HCT116 (cell line): ENCODE data around the gene PGC. TPM values are rescaled to one million over a fixed set of nuclear protein-coding genes. Genes with fewer than 3 reads are reported as not detected.

ENCODE experiments used
- ATAC-seq: fragments of 200-7000 bp; cut with Tn5 transposase; 2 replicates; pipeline ENCODE4 v1.9.1; 2020; ENCODE audit warnings: mild to moderate bottlenecking, moderate library complexity
- BruUV-seq: library from RNA; stranded (reverse); fragments of 400-500 nt; replicated peaks from 2 replicates; lab custom pipeline; 2021; lab: Mats Ljungman, UMichigan
- CTCF ChIA-PET: fragments of 300-600 bp; sonication (Branson Sonifier 250); formaldehyde crosslinking; loops from one replicate; lab custom pipeline; 2021; ENCODE audit warnings: antibody characterized with exemption; lab: Charles Lee
- POLR2A ChIA-PET: fragments of 300-600, 350-600 bp; sonication (Branson Sonifier 250); formaldehyde crosslinking; loops from one replicate; lab custom pipeline; 2021; ENCODE audit warnings: antibody characterized with exemption; lab: Charles Lee
- RAD21 ChIA-PET, 2 experiments: fragments of 300-600 bp; sonication (Branson Sonifier 250); formaldehyde crosslinking; loops; one replicate each; lab custom pipeline; 2023; ENCODE audit warnings: low total read pairs in 2 of 2; ENCODE audit not compliant: uncharacterized antibody in 2 of 2, unreplicated experiment in 2 of 2, low non-redundant PET in 1 of 2; lab: Charles Lee
- DNase-seq: peaks from one replicate; pipeline ENCODE4 v3.0.0-alpha.2; 2010; ENCODE audit warnings: low read depth, low spot score
- H2AFZ ChIP-seq: fragments of 200-600 bp; shearing (Covaris generic), sonication (generic); 2 replicates; pipeline ENCODE4 v1.6.1; 2017; ENCODE audit warnings: low read depth, mixed run types, mixed read lengths, antibody characterized with exemption, low read length; ENCODE audit not compliant: poor library complexity, severe bottlenecking
- H3K27ac ChIP-seq: 2 replicates; pipeline ENCODE4 v1.5.1; 2012; ENCODE audit warnings: low read depth, low read length
- H3K27me3 ChIP-seq: fragments of 200-600 bp; sonication (generic); 2 replicates; pipeline ENCODE4 v1.6.1; 2016; ENCODE audit warnings: mixed run types, low read length, mixed read lengths; ENCODE audit not compliant: insufficient read depth
- H3K36me3 ChIP-seq, 2 experiments: fragments of 200-500 bp in 1 of 2; fragments of 200-600 bp in 1 of 2; sonication (Bioruptor generic) in 1 of 2; sonication (generic) in 1 of 2; 2 replicates each; pipeline versions ENCODE4 v1.5.1 to v1.6.1; 2014 to 2016; ENCODE audit warnings: low read length in 2 of 2, inconsistent platforms in 1 of 2, mixed read lengths in 1 of 2, mixed run types in 1 of 2; ENCODE audit not compliant: insufficient read depth in 2 of 2, control insufficient read depth in 1 of 2
- H3K4me1 ChIP-seq, 2 experiments: fragments of 200-600 bp in 1 of 2; sonication (generic) in 1 of 2; 2 replicates each; pipeline versions ENCODE4 v1.5.1 to v1.6.1; 2012 to 2017; ENCODE audit warnings: low read length in 2 of 2, inconsistent platforms in 1 of 2, mild to moderate bottlenecking in 1 of 2, mixed read lengths in 1 of 2, mixed run types in 1 of 2, moderate library complexity in 1 of 2; ENCODE audit not compliant: insufficient read depth in 2 of 2, control insufficient read depth in 1 of 2
- H3K4me2 ChIP-seq: fragments of 200-600 bp; sonication (generic); 2 replicates; pipeline ENCODE4 v1.6.1; 2017; ENCODE audit warnings: mixed run types, low read length, mixed read lengths
- H3K4me3 ChIP-seq, 2 experiments: fragments of 200-600 bp in 1 of 2; sonication (generic) in 1 of 2; replicated peaks in 1 of 2; 2 replicates each; pipeline ENCODE4 v1.5.1; 2011 to 2016; ENCODE audit warnings: low read length in 2 of 2, control low read depth in 1 of 2, low read depth in 1 of 2, mild to moderate bottlenecking in 1 of 2, mixed read lengths in 1 of 2, mixed run types in 1 of 2
- H3K79me2 ChIP-seq: fragments of 200-600 bp; sonication (generic); 2 replicates; pipeline ENCODE4 v1.6.1; 2017; ENCODE audit warnings: mild to moderate bottlenecking, mixed run types, low read length, moderate library complexity, mixed read lengths; ENCODE audit not compliant: insufficient read depth
- H3K9ac ChIP-seq: fragments of 200-600 bp; sonication (generic); 2 replicates; pipeline ENCODE4 v1.6.1; 2016; ENCODE audit warnings: low read length, mixed read lengths
- H3K9me2 ChIP-seq: fragments of 200-600 bp; sonication (generic), shearing (Covaris generic); 2 replicates; pipeline ENCODE4 v1.6.1; 2017; ENCODE audit warnings: mixed run types, mild to moderate bottlenecking, moderate library complexity; ENCODE audit not compliant: insufficient read depth
- H3K9me3 ChIP-seq, 2 experiments: fragments of 200-500 bp in 1 of 2; fragments of 200-600 bp in 1 of 2; sonication (Bioruptor generic) in 1 of 2; sonication (generic) in 1 of 2; 2 replicates each; pipeline ENCODE4 v1.6.1; 2014 to 2017; ENCODE audit warnings: low read length in 2 of 2, mixed read lengths in 2 of 2, inconsistent platforms in 1 of 2, low read depth in 1 of 2, mild to moderate bottlenecking in 1 of 2, mixed run types in 1 of 2, moderate library complexity in 1 of 2; ENCODE audit not compliant: control insufficient read depth in 1 of 2, insufficient read depth in 1 of 2
- H4K20me1 ChIP-seq: fragments of 200-600 bp; sonication (generic), shearing (Covaris generic); 2 replicates; pipeline ENCODE4 v1.6.1; 2017; ENCODE audit warnings: mixed run types, mild to moderate bottlenecking, moderate library complexity; ENCODE audit not compliant: insufficient read depth
- CBX3 ChIP-seq: IDR thresholded peaks from 2 replicates; pipeline ENCODE4 v1.6.1; 2012; ENCODE audit warnings: low read depth
- CEBPB ChIP-seq: IDR thresholded peaks from 2 replicates; pipeline ENCODE4 v1.6.1; 2012; ENCODE audit warnings: low read depth
- CTCF ChIP-seq, 3 experiments: fragments of 200-600 bp in 1 of 3; sonication (generic) in 1 of 3; IDR thresholded peaks in 2 of 3; conservative IDR thresholded peaks in 1 of 3; 2 replicates each; pipeline ENCODE4 v1.5.1; 2012 to 2017; ENCODE audit warnings: low read depth in 2 of 3, low read length in 2 of 3, antibody characterized with exemption in 1 of 3, borderline replicate concordance in 1 of 3, control low read depth in 1 of 3, mild to moderate bottlenecking in 1 of 3, mixed read lengths in 1 of 3, mixed run types in 1 of 3, moderate library complexity in 1 of 3; ENCODE audit not compliant: insufficient read depth in 1 of 3
- EGR1 ChIP-seq: IDR thresholded peaks from 2 replicates; pipeline ENCODE4 v1.6.1; 2012; ENCODE audit warnings: low read depth
- ELF1 ChIP-seq: IDR thresholded peaks from 2 replicates; pipeline ENCODE4 v1.6.1; 2012; ENCODE audit warnings: low read depth, borderline replicate concordance
- EZH2 ChIP-seq: fragments of 200-600 bp; sonication (generic); IDR thresholded peaks from 2 replicates; pipeline ENCODE4 v1.6.1; 2017; ENCODE audit warnings: antibody characterized with exemption, mixed run types
- EZH2phosphoT487 ChIP-seq: fragments of 200-600 bp; IDR thresholded peaks from 2 replicates; pipeline ENCODE4 v1.6.1; 2018; ENCODE audit warnings: antibody characterized with exemption, borderline replicate concordance
- FOSL1 ChIP-seq: IDR thresholded peaks from 2 replicates; pipeline ENCODE4 v1.6.1; 2012; ENCODE audit warnings: low read depth
- JUND ChIP-seq: IDR thresholded peaks from 2 replicates; pipeline ENCODE4 v1.6.1; 2012
- POLR2A ChIP-seq: IDR thresholded peaks from 2 replicates; pipeline ENCODE4 v1.7.0; 2011; ENCODE audit warnings: borderline replicate concordance; ENCODE audit not compliant: insufficient read depth, insufficient read length; ENCODE audit errors: extremely low read depth
- POLR2AphosphoS5 ChIP-seq: IDR thresholded peaks from 2 replicates; pipeline ENCODE4 v1.6.1; 2011; ENCODE audit warnings: mild to moderate bottlenecking, low read depth, low read length, moderate library complexity
- SIN3A ChIP-seq: IDR thresholded peaks from 2 replicates; pipeline ENCODE4 v1.6.1; 2012; ENCODE audit warnings: low read depth
- SP1 ChIP-seq: IDR thresholded peaks from 2 replicates; pipeline ENCODE4 v1.6.1; 2012; ENCODE audit warnings: low read depth
- SRF ChIP-seq: IDR thresholded peaks from 2 replicates; pipeline ENCODE4 v1.6.1; 2012; ENCODE audit warnings: low read depth
- TCF7L2 ChIP-seq: IDR thresholded peaks from 2 replicates; pipeline ENCODE4 v1.7.0; 2011; ENCODE audit warnings: borderline replicate concordance, inconsistent platforms; ENCODE audit not compliant: insufficient read depth, insufficient read length; ENCODE audit errors: extremely low read depth
- ZFX ChIP-seq: fragments of 450-650 bp; IDR thresholded peaks from 2 replicates; pipeline ENCODE4 v1.6.1; 2017
- ZNF274 ChIP-seq: fragments of 200-500 bp; sonication (Bioruptor generic); IDR thresholded peaks from 2 replicates; pipeline ENCODE4 v1.6.1; 2014; ENCODE audit warnings: mild to moderate bottlenecking, low read depth, low read length, inconsistent platforms
- intact Hi-C: fragments of 100-400 bp; cut with micrococcal nuclease; formaldehyde crosslinking; loops from 2 replicates; pipeline ENCODE4 v1.10.0; 2022
- total RNA-seq: library from RNA; stranded (reverse); gene quantifications from one replicate; pipeline ENCODE4 v1.2.1, GENCODE V29; 2021; ENCODE audit not compliant: unreplicated experiment
- TF ChIP-seq, protein P1 (sequence below): IDR thresholded peaks from 2 replicates; pipeline ENCODE4 v1.6.1; 2011; ENCODE audit warnings: mild to moderate bottlenecking, low read length, moderate library complexity; ENCODE audit not compliant: insufficient replicate concordance; ENCODE audit errors: extremely low read depth
- TF ChIP-seq, protein P2 (sequence below): IDR thresholded peaks from 2 replicates; pipeline ENCODE4 v1.6.1; 2012

PGC gene
- total RNA-seq, 1 experiment from 2014 or later: 1.2 TPM

- Histone ChIP-seq H3K9me2 (no peaks in the 10 kb centered on the region), H3K4me2 (no peak overlapping the region), H3K36me3 (no peaks in the 10 kb centered on the region), H3K27me3 (no peaks in the 10 kb centered on the region), H3K4me1 (peaks cover 4 to 14% of the 10 kb centered on the region in 2 experiments; a peak in 3 of 4 replicates), H3K9me3 (no peaks in the 10 kb centered on the region), H3K4me3 (no peak overlapping the region), H3K79me2 (no peaks in the 10 kb centered on the region), H4K20me1 (no peaks in the 10 kb centered on the region), H2AFZ (no peak overlapping the region), H3K9ac (no peak overlapping the region), H3K27ac (no peak overlapping the region)
- ATAC-seq (no peak), DNase-seq (no peak)
- RAD21 ChIA-PET: interaction anchor here in 1 of 2 experiments (0.7 kb wide), 1 partner anchor 30 kb away, joined by 3 read pairs; no protein-coding TSS in a partner anchor
- TF ChIP-seq SIN3A: no peak
- TF ChIP-seq EZH2: no peak
- no peak for TF ChIP-seq CBX3
- no peak for TF ChIP-seq SRF
- TF ChIP-seq EZH2phosphoT487: no peak
- TF ChIP-seq ZFX: no peak
- no peak for TF ChIP-seq JUND
- TF ChIP-seq CTCF (IDR thresholded peaks at IDR 0.05 in 2 of 3, conservative IDR thresholded peaks at IDR 0.05 in 1 of 3; ENCODE audit: borderline replicate concordance in 1 of 3, insufficient read depth in 1 of 3, low read depth in 2 of 3, low read length in 2 of 3): no peak
- no peak for TF ChIP-seq EGR1
- no peak for TF ChIP-seq POLR2AphosphoS5
- TF ChIP-seq POLR2A: no peak
- no peak for TF ChIP-seq TCF7L2
- TF ChIP-seq FOSL1: no peak
- no peak for TF ChIP-seq ELF1
- TF ChIP-seq ZNF274: no peak
- TF ChIP-seq SP1: no peak
- no peak for TF ChIP-seq CEBPB
- TF ChIP-seq, protein P1, sequence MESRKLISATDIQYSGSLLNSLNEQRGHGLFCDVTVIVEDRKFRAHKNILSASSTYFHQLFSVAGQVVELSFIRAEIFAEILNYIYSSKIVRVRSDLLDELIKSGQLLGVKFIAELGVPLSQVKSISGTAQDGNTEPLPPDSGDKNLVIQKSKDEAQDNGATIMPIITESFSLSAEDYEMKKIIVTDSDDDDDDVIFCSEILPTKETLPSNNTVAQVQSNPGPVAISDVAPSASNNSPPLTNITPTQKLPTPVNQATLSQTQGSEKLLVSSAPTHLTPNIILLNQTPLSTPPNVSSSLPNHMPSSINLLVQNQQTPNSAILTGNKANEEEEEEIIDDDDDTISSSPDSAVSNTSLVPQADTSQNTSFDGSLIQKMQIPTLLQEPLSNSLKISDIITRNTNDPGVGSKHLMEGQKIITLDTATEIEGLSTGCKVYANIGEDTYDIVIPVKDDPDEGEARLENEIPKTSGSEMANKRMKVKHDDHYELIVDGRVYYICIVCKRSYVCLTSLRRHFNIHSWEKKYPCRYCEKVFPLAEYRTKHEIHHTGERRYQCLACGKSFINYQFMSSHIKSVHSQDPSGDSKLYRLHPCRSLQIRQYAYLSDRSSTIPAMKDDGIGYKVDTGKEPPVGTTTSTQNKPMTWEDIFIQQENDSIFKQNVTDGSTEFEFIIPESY: no peak
- TF ChIP-seq, protein P2, sequence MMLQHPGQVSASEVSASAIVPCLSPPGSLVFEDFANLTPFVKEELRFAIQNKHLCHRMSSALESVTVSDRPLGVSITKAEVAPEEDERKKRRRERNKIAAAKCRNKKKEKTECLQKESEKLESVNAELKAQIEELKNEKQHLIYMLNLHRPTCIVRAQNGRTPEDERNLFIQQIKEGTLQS: no peak
- POLR2A ChIA-PET: interaction anchor here (0.7 kb wide), 1 partner anchor 183 kb away, joined by 3 read pairs; no protein-coding TSS in a partner anchor
- intact Hi-C loops: loop anchor here (1.0 to 5.0 kb wide), 2 partner anchors 69 to 335 kb away; no protein-coding TSS in a partner anchor
- CTCF ChIA-PET: interaction anchor here (0.9 to 3.4 kb wide), 5 partner anchors 10 to 104 kb away, joined by 3 to 19 read pairs (median 3); no protein-coding TSS in a partner anchor
- BruUV-seq: no TSS peak
Observed at GRCh38 chr6:41706876-41707564, 40.2 kb downstream of the PGC start.
